ENCODE results near the gene NOX3.

DNA sequence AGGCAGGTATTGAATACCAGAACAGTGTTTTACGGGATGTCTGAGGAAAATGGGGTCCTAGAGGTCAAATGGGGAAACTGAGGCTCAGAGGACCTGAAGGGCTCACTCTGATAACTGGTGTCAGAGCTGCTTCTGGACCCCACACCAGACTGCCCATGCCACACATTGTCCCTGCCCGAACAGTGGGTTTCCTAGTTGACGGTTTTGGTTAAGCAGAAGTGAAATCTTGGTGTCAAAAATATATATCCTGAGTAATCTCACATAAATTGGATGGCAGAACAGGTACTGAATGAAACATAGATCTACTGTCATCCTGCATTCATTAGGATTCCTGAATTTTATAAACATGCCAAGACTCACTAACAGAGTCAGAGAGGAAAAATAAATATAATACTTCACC, 16.3 kb downstream of the NOX3 start:
- TF ChIP-seq, protein P1, sequence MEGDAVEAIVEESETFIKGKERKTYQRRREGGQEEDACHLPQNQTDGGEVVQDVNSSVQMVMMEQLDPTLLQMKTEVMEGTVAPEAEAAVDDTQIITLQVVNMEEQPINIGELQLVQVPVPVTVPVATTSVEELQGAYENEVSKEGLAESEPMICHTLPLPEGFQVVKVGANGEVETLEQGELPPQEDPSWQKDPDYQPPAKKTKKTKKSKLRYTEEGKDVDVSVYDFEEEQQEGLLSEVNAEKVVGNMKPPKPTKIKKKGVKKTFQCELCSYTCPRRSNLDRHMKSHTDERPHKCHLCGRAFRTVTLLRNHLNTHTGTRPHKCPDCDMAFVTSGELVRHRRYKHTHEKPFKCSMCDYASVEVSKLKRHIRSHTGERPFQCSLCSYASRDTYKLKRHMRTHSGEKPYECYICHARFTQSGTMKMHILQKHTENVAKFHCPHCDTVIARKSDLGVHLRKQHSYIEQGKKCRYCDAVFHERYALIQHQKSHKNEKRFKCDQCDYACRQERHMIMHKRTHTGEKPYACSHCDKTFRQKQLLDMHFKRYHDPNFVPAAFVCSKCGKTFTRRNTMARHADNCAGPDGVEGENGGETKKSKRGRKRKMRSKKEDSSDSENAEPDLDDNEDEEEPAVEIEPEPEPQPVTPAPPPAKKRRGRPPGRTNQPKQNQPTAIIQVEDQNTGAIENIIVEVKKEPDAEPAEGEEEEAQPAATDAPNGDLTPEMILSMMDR (conservative IDR thresholded peaks at IDR 0.05; ENCODE audit: low read depth in 2 of 2): no peak
- TF ChIP-seq, protein P2, sequence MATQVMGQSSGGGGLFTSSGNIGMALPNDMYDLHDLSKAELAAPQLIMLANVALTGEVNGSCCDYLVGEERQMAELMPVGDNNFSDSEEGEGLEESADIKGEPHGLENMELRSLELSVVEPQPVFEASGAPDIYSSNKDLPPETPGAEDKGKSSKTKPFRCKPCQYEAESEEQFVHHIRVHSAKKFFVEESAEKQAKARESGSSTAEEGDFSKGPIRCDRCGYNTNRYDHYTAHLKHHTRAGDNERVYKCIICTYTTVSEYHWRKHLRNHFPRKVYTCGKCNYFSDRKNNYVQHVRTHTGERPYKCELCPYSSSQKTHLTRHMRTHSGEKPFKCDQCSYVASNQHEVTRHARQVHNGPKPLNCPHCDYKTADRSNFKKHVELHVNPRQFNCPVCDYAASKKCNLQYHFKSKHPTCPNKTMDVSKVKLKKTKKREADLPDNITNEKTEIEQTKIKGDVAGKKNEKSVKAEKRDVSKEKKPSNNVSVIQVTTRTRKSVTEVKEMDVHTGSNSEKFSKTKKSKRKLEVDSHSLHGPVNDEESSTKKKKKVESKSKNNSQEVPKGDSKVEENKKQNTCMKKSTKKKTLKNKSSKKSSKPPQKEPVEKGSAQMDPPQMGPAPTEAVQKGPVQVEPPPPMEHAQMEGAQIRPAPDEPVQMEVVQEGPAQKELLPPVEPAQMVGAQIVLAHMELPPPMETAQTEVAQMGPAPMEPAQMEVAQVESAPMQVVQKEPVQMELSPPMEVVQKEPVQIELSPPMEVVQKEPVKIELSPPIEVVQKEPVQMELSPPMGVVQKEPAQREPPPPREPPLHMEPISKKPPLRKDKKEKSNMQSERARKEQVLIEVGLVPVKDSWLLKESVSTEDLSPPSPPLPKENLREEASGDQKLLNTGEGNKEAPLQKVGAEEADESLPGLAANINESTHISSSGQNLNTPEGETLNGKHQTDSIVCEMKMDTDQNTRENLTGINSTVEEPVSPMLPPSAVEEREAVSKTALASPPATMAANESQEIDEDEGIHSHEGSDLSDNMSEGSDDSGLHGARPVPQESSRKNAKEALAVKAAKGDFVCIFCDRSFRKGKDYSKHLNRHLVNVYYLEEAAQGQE (IDR thresholded peaks at IDR 0.05; ENCODE audit: unreplicated experiment): no peak
- no peak for TF ChIP-seq POLR2AphosphoS5 (IDR thresholded peaks at IDR 0.05; ENCODE audit: low read depth)
- TF ChIP-seq ZNF114 (CRISPR knock-in tag; IDR thresholded peaks at IDR 0.05): no peak
- no peak for TF ChIP-seq EZH2 (IDR thresholded peaks at IDR 0.05; ENCODE audit: low read depth, unreplicated experiment)
- no peak for TF ChIP-seq EZH2phosphoT487 (IDR thresholded peaks at IDR 0.05; ENCODE audit: unreplicated experiment)
- TF ChIP-seq, protein P3, sequence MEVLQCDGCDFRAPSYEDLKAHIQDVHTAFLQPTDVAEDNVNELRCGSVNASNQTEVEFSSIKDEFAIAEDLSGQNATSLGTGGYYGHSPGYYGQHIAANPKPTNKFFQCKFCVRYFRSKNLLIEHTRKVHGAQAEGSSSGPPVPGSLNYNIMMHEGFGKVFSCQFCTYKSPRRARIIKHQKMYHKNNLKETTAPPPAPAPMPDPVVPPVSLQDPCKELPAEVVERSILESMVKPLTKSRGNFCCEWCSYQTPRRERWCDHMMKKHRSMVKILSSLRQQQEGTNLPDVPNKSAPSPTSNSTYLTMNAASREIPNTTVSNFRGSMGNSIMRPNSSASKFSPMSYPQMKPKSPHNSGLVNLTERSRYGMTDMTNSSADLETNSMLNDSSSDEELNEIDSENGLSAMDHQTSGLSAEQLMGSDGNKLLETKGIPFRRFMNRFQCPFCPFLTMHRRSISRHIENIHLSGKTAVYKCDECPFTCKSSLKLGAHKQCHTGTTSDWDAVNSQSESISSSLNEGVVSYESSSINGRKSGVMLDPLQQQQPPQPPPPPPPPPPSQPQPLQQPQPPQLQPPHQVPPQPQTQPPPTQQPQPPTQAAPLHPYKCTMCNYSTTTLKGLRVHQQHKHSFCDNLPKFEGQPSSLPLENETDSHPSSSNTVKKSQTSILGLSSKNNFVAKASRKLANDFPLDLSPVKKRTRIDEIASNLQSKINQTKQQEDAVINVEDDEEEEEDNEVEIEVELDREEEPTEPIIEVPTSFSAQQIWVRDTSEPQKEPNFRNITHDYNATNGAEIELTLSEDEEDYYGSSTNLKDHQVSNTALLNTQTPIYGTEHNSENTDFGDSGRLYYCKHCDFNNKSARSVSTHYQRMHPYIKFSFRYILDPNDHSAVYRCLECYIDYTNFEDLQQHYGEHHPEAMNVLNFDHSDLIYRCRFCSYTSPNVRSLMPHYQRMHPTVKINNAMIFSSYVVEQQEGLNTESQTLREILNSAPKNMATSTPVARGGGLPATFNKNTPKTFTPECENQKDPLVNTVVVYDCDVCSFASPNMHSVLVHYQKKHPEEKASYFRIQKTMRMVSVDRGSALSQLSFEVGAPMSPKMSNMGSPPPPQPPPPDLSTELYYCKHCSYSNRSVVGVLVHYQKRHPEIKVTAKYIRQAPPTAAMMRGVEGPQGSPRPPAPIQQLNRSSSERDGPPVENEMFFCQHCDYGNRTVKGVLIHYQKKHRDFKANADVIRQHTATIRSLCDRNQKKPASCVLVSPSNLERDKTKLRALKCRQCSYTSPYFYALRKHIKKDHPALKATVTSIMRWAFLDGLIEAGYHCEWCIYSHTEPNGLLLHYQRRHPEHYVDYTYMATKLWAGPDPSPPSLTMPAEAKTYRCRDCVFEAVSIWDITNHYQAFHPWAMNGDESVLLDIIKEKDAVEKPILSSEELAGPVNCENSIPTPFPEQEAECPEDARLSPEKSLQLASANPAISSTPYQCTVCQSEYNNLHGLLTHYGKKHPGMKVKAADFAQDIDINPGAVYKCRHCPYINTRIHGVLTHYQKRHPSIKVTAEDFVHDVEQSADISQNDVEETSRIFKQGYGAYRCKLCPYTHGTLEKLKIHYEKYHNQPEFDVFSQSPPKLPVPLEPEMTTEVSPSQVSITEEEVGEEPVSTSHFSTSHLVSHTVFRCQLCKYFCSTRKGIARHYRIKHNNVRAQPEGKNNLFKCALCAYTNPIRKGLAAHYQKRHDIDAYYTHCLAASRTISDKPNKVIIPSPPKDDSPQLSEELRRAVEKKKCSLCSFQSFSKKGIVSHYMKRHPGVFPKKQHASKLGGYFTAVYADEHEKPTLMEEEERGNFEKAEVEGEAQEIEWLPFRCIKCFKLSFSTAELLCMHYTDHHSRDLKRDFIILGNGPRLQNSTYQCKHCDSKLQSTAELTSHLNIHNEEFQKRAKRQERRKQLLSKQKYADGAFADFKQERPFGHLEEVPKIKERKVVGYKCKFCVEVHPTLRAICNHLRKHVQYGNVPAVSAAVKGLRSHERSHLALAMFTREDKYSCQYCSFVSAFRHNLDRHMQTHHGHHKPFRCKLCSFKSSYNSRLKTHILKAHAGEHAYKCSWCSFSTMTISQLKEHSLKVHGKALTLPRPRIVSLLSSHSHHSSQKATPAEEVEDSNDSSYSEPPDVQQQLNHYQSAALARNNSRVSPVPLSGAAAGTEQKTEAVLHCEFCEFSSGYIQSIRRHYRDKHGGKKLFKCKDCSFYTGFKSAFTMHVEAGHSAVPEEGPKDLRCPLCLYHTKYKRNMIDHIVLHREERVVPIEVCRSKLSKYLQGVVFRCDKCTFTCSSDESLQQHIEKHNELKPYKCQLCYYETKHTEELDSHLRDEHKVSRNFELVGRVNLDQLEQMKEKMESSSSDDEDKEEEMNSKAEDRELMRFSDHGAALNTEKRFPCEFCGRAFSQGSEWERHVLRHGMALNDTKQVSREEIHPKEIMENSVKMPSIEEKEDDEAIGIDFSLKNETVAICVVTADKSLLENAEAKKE (CRISPR knock-in tag; IDR thresholded peaks at IDR 0.05): no peak
- no peak for TF ChIP-seq JUNB (IDR thresholded peaks at IDR 0.05; ENCODE audit: unreplicated experiment)
- TF ChIP-seq CREB1 (CRISPR knock-in tag; IDR thresholded peaks at IDR 0.05; ENCODE audit: low read depth): no peak
- TF ChIP-seq, protein P4, sequence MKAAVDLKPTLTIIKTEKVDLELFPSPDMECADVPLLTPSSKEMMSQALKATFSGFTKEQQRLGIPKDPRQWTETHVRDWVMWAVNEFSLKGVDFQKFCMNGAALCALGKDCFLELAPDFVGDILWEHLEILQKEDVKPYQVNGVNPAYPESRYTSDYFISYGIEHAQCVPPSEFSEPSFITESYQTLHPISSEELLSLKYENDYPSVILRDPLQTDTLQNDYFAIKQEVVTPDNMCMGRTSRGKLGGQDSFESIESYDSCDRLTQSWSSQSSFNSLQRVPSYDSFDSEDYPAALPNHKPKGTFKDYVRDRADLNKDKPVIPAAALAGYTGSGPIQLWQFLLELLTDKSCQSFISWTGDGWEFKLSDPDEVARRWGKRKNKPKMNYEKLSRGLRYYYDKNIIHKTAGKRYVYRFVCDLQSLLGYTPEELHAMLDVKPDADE (IDR thresholded peaks at IDR 0.05): no peak
- no peak for TF ChIP-seq NANOG (IDR thresholded peaks at IDR 0.05; ENCODE audit: borderline replicate concordance)
